SK-N-SH (cell line): Measurements from ENCODE around the gene ASMTL. TPM values are rescaled to one million over a fixed set of nuclear protein-coding genes. Genes with fewer than 3 reads are reported as not detected.

ENCODE experiments used
- CTCF ChIA-PET: fragments of 300-600, 350-600 bp; formaldehyde crosslinking; extraction: SDS; loops from one replicate; lab custom pipeline; 2021; lab: Yijun Ruan, JAX
- POLR2A ChIA-PET: fragments of 350-600 bp; sonication (Branson Sonifier 250); formaldehyde crosslinking; extraction: SDS; loops from one replicate; lab custom pipeline; 2020; ENCODE audit warnings: antibody characterized with exemption, inconsistent platforms; lab: Yijun Ruan, JAX
- DNase-seq: peaks from one replicate; pipeline ENCODE4 v3.0.0; 2012
- H2AFZ ChIP-seq: fragments of 200-600 bp; sonication (generic); 2 replicates; pipeline ENCODE4 v1.8.1; 2016; ENCODE audit warnings: antibody characterized with exemption, mild to moderate bottlenecking, low read depth
- H3F3A ChIP-seq: fragments of 200-600 bp; sonication (generic); replicated peaks from 2 replicates; pipeline ENCODE3; 2016; ENCODE audit warnings: antibody characterized with exemption, mild to moderate bottlenecking; ENCODE audit not compliant: insufficient read depth
- H3K27ac ChIP-seq, 2 experiments: fragments of 200-500 bp in 1 of 2; fragments of 200-600 bp in 1 of 2; sonication (Bioruptor generic) in 1 of 2; sonication (generic), shearing (Covaris generic) in 1 of 2; 2 replicates each; pipeline versions ENCODE4 v1.5.1 to v1.6.1; 2014 to 2016; ENCODE audit warnings: low read depth in 2 of 2, inconsistent platforms in 1 of 2, low read length in 1 of 2, mild to moderate bottlenecking in 1 of 2, mixed read lengths in 1 of 2
- H3K27me3 ChIP-seq: fragments of 200-600 bp; sonication (generic), shearing (Covaris generic); 2 replicates; pipeline ENCODE4 v1.6.1; 2016; ENCODE audit warnings: mixed run types; ENCODE audit not compliant: insufficient read depth
- H3K36me3 ChIP-seq, 2 experiments: fragments of 200-500 bp in 1 of 2; fragments of 200-600 bp in 1 of 2; sonication (Bioruptor generic) in 1 of 2; sonication (generic) in 1 of 2; replicated peaks in 1 of 2; 2 replicates each; pipeline versions ENCODE3 to v1.5.1; 2014 to 2016; ENCODE audit warnings: low read length in 1 of 2, mild to moderate bottlenecking in 1 of 2; ENCODE audit not compliant: insufficient read depth in 2 of 2, control insufficient read depth in 1 of 2
- H3K4me1 ChIP-seq, 2 experiments: fragments of 200-500 bp in 1 of 2; fragments of 200-600 bp in 1 of 2; sonication (Bioruptor generic) in 1 of 2; sonication (generic), shearing (Covaris generic) in 1 of 2; 2 replicates each; pipeline versions ENCODE4 v1.5.1 to v1.6.1; 2014 to 2016; ENCODE audit warnings: low read depth in 1 of 2, low read length in 1 of 2, mixed run types in 1 of 2; ENCODE audit not compliant: insufficient read depth in 2 of 2, control insufficient read depth in 1 of 2
- H3K4me2 ChIP-seq: fragments of 200-600 bp; sonication (generic), shearing (Covaris generic); 2 replicates; pipeline ENCODE4 v1.6.1; 2017; ENCODE audit warnings: mixed run types
- H3K4me3 ChIP-seq, 2 experiments: fragments of 200-500 bp in 1 of 2; fragments of 200-600 bp in 1 of 2; sonication (Bioruptor generic) in 1 of 2; sonication (generic), shearing (Covaris generic) in 1 of 2; 2 replicates each; pipeline versions ENCODE4 v1.5.1 to v1.8.1; 2014 to 2016; ENCODE audit warnings: low read depth in 2 of 2, inconsistent platforms in 1 of 2, low read length in 1 of 2, mild to moderate bottlenecking in 1 of 2, mixed read lengths in 1 of 2, moderate library complexity in 1 of 2
- H3K79me2 ChIP-seq: fragments of 200-600 bp; sonication (generic); 2 replicates; pipeline ENCODE4 v1.8.1; 2017; ENCODE audit warnings: mild to moderate bottlenecking; ENCODE audit not compliant: insufficient read depth
- H3K9ac ChIP-seq: fragments of 200-600 bp; sonication (generic); 2 replicates; pipeline ENCODE4 v1.6.1; 2017; ENCODE audit warnings: mixed run types
- H3K9me2 ChIP-seq: fragments of 200-600 bp; sonication (generic); 2 replicates; pipeline ENCODE4 v1.6.1; 2017; ENCODE audit warnings: mixed run types
- H3K9me3 ChIP-seq: fragments of 200-600 bp; sonication (generic); 2 replicates; pipeline ENCODE4 v1.6.1; 2017; ENCODE audit warnings: mixed run types, mild to moderate bottlenecking, moderate library complexity
- H4K20me1 ChIP-seq: fragments of 200-600 bp; sonication (generic); 2 replicates; pipeline ENCODE4 v1.6.1; 2017; ENCODE audit warnings: mild to moderate bottlenecking, mixed run types; ENCODE audit not compliant: insufficient read depth
- CHD2 ChIP-seq: fragments of 150-350 bp; IDR thresholded peaks from 2 replicates; pipeline ENCODE4 v1.6.1; 2018; ENCODE audit warnings: low read length; ENCODE audit not compliant: partially characterized antibody
- ELF1 ChIP-seq: IDR thresholded peaks from 2 replicates; pipeline ENCODE4 v1.4.0; 2012
- FOSL2 ChIP-seq: IDR thresholded peaks from 2 replicates; pipeline ENCODE4 v1.4.0; 2012; ENCODE audit warnings: low read depth, mild to moderate bottlenecking, moderate library complexity, borderline replicate concordance
- FOXJ3 ChIP-seq: sonication (generic); formaldehyde crosslinking; IDR thresholded peaks from 2 replicates; pipeline ENCODE4 v1.5.1; 2020; ENCODE audit warnings: mild to moderate bottlenecking, missing genetic modification reagents
- FOXM1 ChIP-seq: IDR thresholded peaks from 2 replicates; pipeline ENCODE4 v1.4.0; 2012; ENCODE audit warnings: low read depth, mild to moderate bottlenecking
- GABPA ChIP-seq: IDR thresholded peaks from 2 replicates; pipeline ENCODE4 v1.4.0; 2012; ENCODE audit warnings: low read depth, mild to moderate bottlenecking
- JUND ChIP-seq: IDR thresholded peaks from 2 replicates; pipeline ENCODE4 v1.4.0; 2012
- MAX ChIP-seq: IDR thresholded peaks from 2 replicates; pipeline ENCODE4 v1.4.0; 2012; ENCODE audit warnings: low read depth
- MEF2A ChIP-seq: IDR thresholded peaks from 2 replicates; pipeline ENCODE4 v1.4.0; 2012; ENCODE audit warnings: low read depth, borderline replicate concordance
- NFIC ChIP-seq: IDR thresholded peaks from 2 replicates; pipeline ENCODE4 v1.4.0; 2012; ENCODE audit warnings: borderline replicate concordance
- PBX3 ChIP-seq: IDR thresholded peaks from 2 replicates; pipeline ENCODE4; 2012
- POLR2AphosphoS5 ChIP-seq: IDR thresholded peaks from 2 replicates; pipeline ENCODE4 v1.6.1; 2012; ENCODE audit warnings: low read depth, low read length
- RAD21 ChIP-seq: IDR thresholded peaks from 2 replicates; pipeline ENCODE4 v1.6.1; 2012; ENCODE audit warnings: mild to moderate bottlenecking, low read length
- RCOR1 ChIP-seq: fragments of 150-350 bp; IDR thresholded peaks from 2 replicates; pipeline ENCODE4 v1.6.1; 2017; ENCODE audit warnings: antibody characterized with exemption, low read length
- REST ChIP-seq: IDR thresholded peaks from 2 replicates; pipeline ENCODE4 v1.6.1; 2012; ENCODE audit warnings: mild to moderate bottlenecking, low read depth, low read length, moderate library complexity
- RFX5 ChIP-seq: IDR thresholded peaks from 2 replicates; pipeline ENCODE4 v1.6.1; 2012; ENCODE audit warnings: mild to moderate bottlenecking, improper control_type of control experiment, low read length
- RXRA ChIP-seq: IDR thresholded peaks from 2 replicates; pipeline ENCODE4 v1.4.0; 2012; ENCODE audit warnings: low read depth, mild to moderate bottlenecking, borderline replicate concordance
- SMC3 ChIP-seq: IDR thresholded peaks from 2 replicates; pipeline ENCODE4 v1.6.1; 2012; ENCODE audit warnings: low read depth, low read length, improper control_type of control experiment
- TCF12 ChIP-seq: IDR thresholded peaks from 2 replicates; pipeline ENCODE4 v1.4.0; 2012
- TEAD4 ChIP-seq: IDR thresholded peaks from 2 replicates; pipeline ENCODE4 v1.4.0; 2012; ENCODE audit warnings: mild to moderate bottlenecking, borderline replicate concordance; ENCODE audit not compliant: insufficient read depth
- USF1 ChIP-seq: IDR thresholded peaks from 2 replicates; pipeline ENCODE4 v1.4.0; 2012; ENCODE audit warnings: low read depth, borderline replicate concordance
- USF2 ChIP-seq: fragments of 150-350 bp; IDR thresholded peaks from 2 replicates; pipeline ENCODE4 v1.6.1; 2017; ENCODE audit warnings: antibody characterized with exemption, low read length, low read depth, borderline replicate concordance
- YY1 ChIP-seq: IDR thresholded peaks from 2 replicates; pipeline ENCODE4 v1.4.0; 2012; ENCODE audit warnings: low read depth, mild to moderate bottlenecking
- WGBS: methylation state at CpG from one replicate; pipeline ENCODE4 v1.1.6; 2017; ENCODE audit warnings: low lambda C conversion rate; 5-methylcytosine and 5-hydroxymethylcytosine counted together
- polyA plus RNA-seq, 3 experiments: library from polyadenylated mRNA; depleted of rRNA; stranded (reverse); fragments of >200 nt; gene quantifications; 2 replicates each; pipeline ENCODE4 v1.2.3, GENCODE V29; 2012

The ASMTL gene
- polyA plus RNA-seq, 1 of the 3 experiments (the other 2 are of a cell fraction), result 37.7 TPM

GRCh38 chrX:1394731-1395501 lies 57.8 kb downstream of the ASMTL start:
- no peak overlapping the region for H3K9ac ChIP-seq

GRCh38 chrX:1393871-1394615 lies 58.7 kb downstream of the ASMTL start:
- POLR2A ChIA-PET, result no interaction called here
- Histone ChIP-seq H4K20me1 (peaks cover 24% of the 10 kb centered on the region), H3K27me3 (no peaks in the 10 kb centered on the region), H3K9me2 (no peaks in the 10 kb centered on the region), H3K4me1 (peaks cover 5 to 21% of the 10 kb centered on the region in 2 experiments; a peak in 2 of 4 replicates), H3K36me3 (peaks cover 9 to 23% of the 10 kb centered on the region in 2 experiments), H3K9me3 (no peaks in the 10 kb centered on the region), H3K79me2 (peaks cover 62% of the 10 kb centered on the region), H3K4me3 (peak overlapping the region in 1 of 2 experiments; percentile 69; a peak in 2 of 4 replicates), H3F3A (peaks cover 7% of the 10 kb centered on the region), H2AFZ (no peak overlapping the region), H3K27ac (no peak overlapping the region), H3K9ac (peak overlapping the region; percentile 96; the same call in 1 of the 2 replicates), H3K4me2 (peak overlapping the region; percentile 99)
- 79% methylated on average over 16 of the region's 16 CpGs for WGBS
- CTCF ChIA-PET, result no interaction called here
- no peak for DNase-seq
- TF ChIP-seq PBX3 (no peak), RFX5 (no peak), POLR2AphosphoS5 (no peak), RAD21 (no peak), MEF2A (no peak), TCF12 (no peak), GABPA (no peak), REST (no peak)

More at GRCh38 chrX:1394731-1395501, 57.8 kb downstream of the ASMTL start:
- peaks cover 7% of the 10 kb centered on the region for H3F3A ChIP-seq
- peaks cover 16% of the 10 kb centered on the region for H4K20me1 ChIP-seq
- no peaks in the 10 kb centered on the region for H3K9me2 ChIP-seq
- ChIA-PET POLR2A (no interaction called here), CTCF (no interaction called here)
- no peak overlapping the region for H3K27ac ChIP-seq
- peaks cover 54% of the 10 kb centered on the region for H3K79me2 ChIP-seq
- no peak for DNase-seq
- peaks cover 5 to 17% of the 10 kb centered on the region in 2 experiments; a peak in 2 of 4 replicates for H3K4me1 ChIP-seq
- H3K9me3 ChIP-seq, result no peaks in the 10 kb centered on the region
- H2AFZ ChIP-seq, result no peak overlapping the region
- WGBS, result 80% methylated on average over 6 of the region's 22 CpGs
- no peak overlapping the region for H3K4me3 ChIP-seq
- peaks cover 3 to 15% of the 10 kb centered on the region in 2 experiments for H3K36me3 ChIP-seq
- peak overlapping the region; percentile 99 for H3K4me2 ChIP-seq
- H3K27me3 ChIP-seq, result no peaks in the 10 kb centered on the region
- no peak for TF ChIP-seq ELF1
- no peak for TF ChIP-seq TEAD4
- TF ChIP-seq USF1, result no peak
- TF ChIP-seq USF2, result no peak
- TF ChIP-seq MEF2A, result no peak
- no peak for TF ChIP-seq YY1
- TF ChIP-seq NFIC, result no peak
- no peak for TF ChIP-seq SMC3
- TF ChIP-seq MAX, result no peak
- TF ChIP-seq TCF12, result no peak
- no peak for TF ChIP-seq CHD2
- TF ChIP-seq RAD21, result no peak
- TF ChIP-seq FOSL2, result no peak
- TF ChIP-seq RCOR1, result no peak
- TF ChIP-seq RXRA, result no peak
- no peak for TF ChIP-seq FOXM1
- no peak for TF ChIP-seq JUND
- no peak for TF ChIP-seq FOXJ3 (CRISPR knock-in tag)
